K562 (cell line): ENCODE results near the gene CHRND. TPM values are rescaled to one million over a fixed set of nuclear protein-coding genes. Genes with fewer than 3 reads are reported as not detected.

Experiments
- ATAC-seq: fragments of 200-7000 bp; cut with Tn5 transposase; 3 replicates; pipeline ENCODE4 v1.9.1; 2020; ENCODE audit warnings: moderate library complexity
- BruUV-seq: library from RNA; stranded (reverse); fragments of 400-500 nt; replicated peaks from 2 replicates; lab custom pipeline; 2021; lab: Mats Ljungman, UMichigan
- CTCF ChIA-PET: fragments of 300-600 bp; formaldehyde crosslinking; extraction: SDS; loops from one replicate; lab custom pipeline; 2021; ENCODE audit warnings: low intra/inter-chr PET ratio; lab: Yijun Ruan, JAX
- POLR2A ChIA-PET: fragments of 300-600, 350-650 bp; sonication (Branson Sonifier 250); formaldehyde crosslinking; extraction: SDS; loops from one replicate; lab custom pipeline; 2021; ENCODE audit warnings: antibody characterized with exemption, inconsistent platforms; lab: Yijun Ruan, JAX
- DNase-seq, 4 experiments: peaks; one replicate each; pipeline versions ENCODE4 v3.0.0 to v3.0.0-alpha.2; 2011 to 2018; ENCODE audit warnings: low spot score in 3 of 4, mixed read lengths in 3 of 4; ENCODE audit errors: extremely low read depth in 1 of 4
- FAIRE-seq: peaks from 2 replicates; lab custom pipeline; 2011; peaks lifted over from hg19 to GRCh38; lab: Jason Lieb, UNC
- H2AFZ ChIP-seq: 2 replicates; pipeline ENCODE4 v1.6.0; 2011; ENCODE audit warnings: low read depth, low read length, control low read depth, inconsistent platforms
- H3K27ac ChIP-seq: fragments of 200-600 bp; 3 replicates; pipeline ENCODE4 v1.8.0; 2011; ENCODE audit warnings: low read depth, mild to moderate bottlenecking, control low read depth, inconsistent platforms, low read length, moderate library complexity, mixed read lengths; ENCODE audit errors: extremely low read depth
- H3K27me3 ChIP-seq, 2 experiments: fragments of 300-600 bp in 1 of 2; 2 replicates in 1 of 2; 3 replicates in 1 of 2; pipeline versions ENCODE4 v1.6.0 to v1.8.0; 2011; ENCODE audit warnings: inconsistent platforms in 2 of 2, low read length in 2 of 2, mild to moderate bottlenecking in 1 of 2, mixed read lengths in 1 of 2, moderate library complexity in 1 of 2; ENCODE audit not compliant: control insufficient read depth in 2 of 2, insufficient read depth in 2 of 2
- H3K36me3 ChIP-seq: fragments of 300-600 bp; 3 replicates; pipeline ENCODE4 v1.8.0; 2011; ENCODE audit warnings: mild to moderate bottlenecking, low read length, inconsistent platforms; ENCODE audit not compliant: control insufficient read depth, insufficient read depth
- H3K4me1 ChIP-seq, 2 experiments: fragments of 200-600 bp in 1 of 2; replicated peaks in 1 of 2; 2 replicates in 1 of 2; 3 replicates in 1 of 2; pipeline versions ENCODE4 v1.5.1 to v1.8.0; 2011; ENCODE audit warnings: inconsistent platforms in 2 of 2, low read length in 2 of 2, mild to moderate bottlenecking in 1 of 2, mixed read lengths in 1 of 2, moderate library complexity in 1 of 2; ENCODE audit not compliant: control insufficient read depth in 2 of 2, insufficient read depth in 2 of 2
- H3K4me2 ChIP-seq: 2 replicates; pipeline ENCODE4 v1.6.1; 2011; ENCODE audit warnings: low read length, control low read depth, inconsistent platforms, mixed read lengths; ENCODE audit not compliant: insufficient read depth
- H3K4me3 ChIP-seq: fragments of 200-600 bp; sonication (generic), shearing (Covaris generic); 2 replicates; pipeline ENCODE4 v1.5.1; 2016; ENCODE audit warnings: control low read depth, inconsistent platforms
- H3K79me2 ChIP-seq: fragments of 200-600 bp; 3 replicates; pipeline ENCODE4 v1.8.0; 2011; ENCODE audit warnings: low read length, inconsistent platforms; ENCODE audit not compliant: control insufficient read depth, insufficient read depth
- H3K9ac ChIP-seq, 2 experiments: 2 replicates each; pipeline versions ENCODE4 v1.6.0 to v1.6.1; 2011; ENCODE audit warnings: low read depth in 2 of 2, low read length in 2 of 2, control low read depth in 1 of 2, inconsistent platforms in 1 of 2, mild to moderate bottlenecking in 1 of 2, mixed read lengths in 1 of 2; ENCODE audit not compliant: insufficient read depth in 1 of 2
- H3K9me1 ChIP-seq: one replicate; pipeline ENCODE4 v1.6.0; 2011; ENCODE audit warnings: inconsistent platforms, mild to moderate bottlenecking, low read length, moderate library complexity; ENCODE audit not compliant: control insufficient read depth, insufficient read depth
- H3K9me3 ChIP-seq: replicated peaks from 2 replicates; pipeline ENCODE4 v1.5.1; 2011; ENCODE audit warnings: low read depth, low read length, inconsistent platforms; ENCODE audit not compliant: control insufficient read depth, insufficient read depth
- H4K20me1 ChIP-seq: replicated peaks from 2 replicates; pipeline ENCODE4 v1.6.1; 2011; ENCODE audit warnings: low read length, inconsistent platforms, mixed read lengths; ENCODE audit not compliant: control insufficient read depth, insufficient read depth
- CBX2 ChIP-seq: fragments of 200-600 bp; sonication (generic); IDR thresholded peaks from one replicate; pipeline ENCODE4 v1.6.1; 2012; ENCODE audit warnings: mild to moderate bottlenecking, low read length, inconsistent platforms; ENCODE audit not compliant: insufficient read depth, poor library complexity, severe bottlenecking
- GABPA ChIP-seq: fragments of 200-800 bp; sonication (Bioruptor generic); conservative IDR thresholded peaks from 2 replicates; pipeline ENCODE4 v1.6.1; 2016; ENCODE audit warnings: low read depth, missing genetic modification characterization, missing compliant biosample characterization
- HDAC6 ChIP-seq: IDR thresholded peaks from 2 replicates; pipeline ENCODE4 v1.6.1; 2012; ENCODE audit warnings: low read depth, mild to moderate bottlenecking, control low read depth, inconsistent platforms, low read length, moderate library complexity
- HNRNPH1 ChIP-seq: fragments of 200-400 bp; formaldehyde crosslinking; optimal IDR thresholded peaks from 2 replicates; pipeline ENCODE3; 2017; ENCODE audit warnings: low read depth, mild to moderate bottlenecking, low read length, moderate library complexity
- KDM4B ChIP-seq, 2 experiments: fragments of 450-650 bp in 1 of 2; sonication (generic) in 1 of 2; IDR thresholded peaks; 2 replicates each; pipeline ENCODE4 v1.6.1; 2016 to 2017; ENCODE audit warnings: borderline replicate concordance in 2 of 2, antibody characterized with exemption in 1 of 2, low read depth in 1 of 2, mild to moderate bottlenecking in 1 of 2
- PHF8 ChIP-seq: fragments of 200-600 bp; sonication (generic); IDR thresholded peaks from 2 replicates; pipeline ENCODE4 v1.6.1; 2012; ENCODE audit warnings: mixed run types, mild to moderate bottlenecking, inconsistent platforms, low read length, moderate library complexity, borderline replicate concordance
- RCOR1 ChIP-seq, 2 experiments: IDR thresholded peaks; 2 replicates each; pipeline ENCODE4 v1.6.1; 2012; ENCODE audit warnings: low read depth in 2 of 2, low read length in 2 of 2, borderline replicate concordance in 1 of 2, improper control_type of control experiment in 1 of 2
- SIRT6 ChIP-seq: IDR thresholded peaks from one replicate; pipeline ENCODE4 v1.6.1; 2012; ENCODE audit warnings: low read depth, mild to moderate bottlenecking, control low read depth, inconsistent platforms, low read length, moderate library complexity
- TAF9B ChIP-seq: fragments of 450-650 bp; IDR thresholded peaks from 2 replicates; pipeline ENCODE4 v1.6.1; 2018; ENCODE audit warnings: mild to moderate bottlenecking; ENCODE audit not compliant: partially characterized antibody
- ZNF232 ChIP-seq: sonication (generic); formaldehyde crosslinking; IDR thresholded peaks from 2 replicates; pipeline ENCODE4 v1.8.0; 2022; ENCODE audit warnings: mild to moderate bottlenecking, missing genetic modification reagents
- ZNF445 ChIP-seq: fragments of 250-450 bp; sonication (Bioruptor Pico); IDR thresholded peaks from 2 replicates; pipeline ENCODE4 v1.4.0; 2020; ENCODE audit warnings: low read depth, mild to moderate bottlenecking, moderate library complexity
- WGBS: fragments of 100-300 bp; shearing (Covaris generic); methylation state at CpG from one replicate; pipeline ENCODE4 v1.1.6; 2016; ENCODE audit warnings: low coverage, mixed read lengths; ENCODE audit not compliant: insufficient coverage; ENCODE audit errors: missing lambda C conversion rate; 5-methylcytosine and 5-hydroxymethylcytosine counted together
- in situ Hi-C: fragments of 300-500 bp; cut with MboI; formaldehyde crosslinking; loops from 4 replicates; pipeline ENCODE4 v1.15.0; 2018; ENCODE audit warnings: inconsistent platforms, mixed read lengths
- intact Hi-C: fragments of 100-400 bp; cut with micrococcal nuclease; formaldehyde crosslinking; loops from 2 replicates; pipeline ENCODE4 v1.14.2; 2022
- polyA plus RNA-seq, 8 experiments: library from polyadenylated mRNA; depleted of rRNA in 4 of 8; stranded (reverse) in 5 of 8; unstranded in 3 of 8; fragments of >200 nt; fragmentation: Nextera tagmentation in 2 of 8; fragmentation: Illumina TruSeq in 1 of 8; extraction: Ambion mirVana in 2 of 8; extraction: Trizol in 1 of 8; gene quantifications; 2 replicates each; pipeline versions ENCODE4 v1.2.1 to v1.2.3, GENCODE V29; 2011 to 2014; ENCODE audit warnings: inconsistent platforms in 1 of 8, missing spikeins in 1 of 8
- total RNA-seq, 7 experiments: library from RNA; depleted of rRNA in 6 of 7; stranded (reverse); fragments of >200 nt in 6 of 7; fragmentation: Illumina TruSeq in 2 of 7; extraction: Trizol in 2 of 7; gene quantifications; 2 replicates each; pipeline versions ENCODE4 v1.2.1 to v1.2.3, GENCODE V29; 2011 to 2021; ENCODE audit warnings: low replicate concordance in 1 of 7
- TF ChIP-seq, protein P1 (sequence below): fragments of 450-650 bp; formaldehyde crosslinking; IDR thresholded peaks from 2 replicates; pipeline ENCODE4 v1.4.0; 2022; ENCODE audit warnings: missing genetic modification characterization
- TF ChIP-seq, protein P2 (sequence below): sonication (generic); formaldehyde crosslinking; IDR thresholded peaks from 2 replicates; pipeline ENCODE4 v1.8.0; 2023; ENCODE audit warnings: mild to moderate bottlenecking, missing genetic modification reagents

CHRND gene
- total and polyA plus RNA-seq, 9 of the 15 experiments (the other 6 are each of a cell fraction or from before 2014, with no cell fraction given), result not detected

DNA sequence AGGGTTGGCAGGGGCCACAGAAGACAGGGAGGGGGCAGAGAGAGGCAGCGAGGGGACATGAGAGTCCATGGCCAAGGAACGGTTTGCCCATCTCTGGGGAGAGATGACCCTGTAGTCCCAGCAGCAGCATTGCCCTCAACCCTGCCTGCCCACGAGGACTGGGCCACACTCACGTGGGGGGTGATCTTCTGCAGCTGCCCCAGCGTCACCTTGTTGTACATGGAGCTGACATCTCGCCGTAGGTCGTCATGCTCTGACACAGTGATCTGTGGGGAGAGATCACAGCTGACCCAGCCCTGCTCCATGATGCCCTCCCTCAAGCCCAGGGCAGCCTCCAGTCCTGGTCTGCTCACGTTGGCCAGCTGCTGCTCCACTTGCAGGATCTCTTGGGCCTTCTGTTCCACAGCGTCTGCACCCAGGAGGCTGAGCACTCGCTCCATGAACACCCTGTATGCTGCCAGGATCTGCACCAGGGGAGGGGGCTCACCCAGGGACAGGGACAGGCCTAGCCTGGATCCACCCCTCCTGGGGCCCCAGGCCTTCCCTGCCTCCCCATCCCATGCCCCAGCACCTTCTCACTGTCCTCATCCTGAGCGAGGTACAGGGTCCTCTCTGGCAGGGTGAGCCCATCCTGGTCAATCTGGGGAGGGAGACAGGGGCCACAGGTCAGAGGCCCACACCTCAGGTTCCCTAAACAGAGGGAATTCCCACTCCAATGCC, 41.2 kb upstream of the CHRND start:
- H3K4me1 ChIP-seq, result peaks cover 0 to 3% of the 10 kb centered on the region in 2 experiments; a peak in 1 of 5 replicates
- H3K9me1 ChIP-seq, result no peaks in the 10 kb centered on the region
- H3K9me3 ChIP-seq, result no peaks in the 10 kb centered on the region
- no peaks in the 10 kb centered on the region for H3K79me2 ChIP-seq
- TF ChIP-seq GABPA (no peak), RCOR1 (IDR thresholded peaks at IDR 0.05; ENCODE audit: borderline replicate concordance in 1 of 2, low read depth in 2 of 2, low read length in 2 of 2) (no peak), TAF9B (no peak), KDM4B (IDR thresholded peaks at IDR 0.05; ENCODE audit: borderline replicate concordance in 2 of 2, low read depth in 1 of 2) (no peak), SIRT6 (no peak), ZNF232 (CRISPR knock-in tag) (no peak), CBX2 (no peak), ZNF445 (CRISPR knock-in tag) (no peak), HDAC6 (no peak), PHF8 (no peak), HNRNPH1 (no peak)
- TF ChIP-seq, protein P1, sequence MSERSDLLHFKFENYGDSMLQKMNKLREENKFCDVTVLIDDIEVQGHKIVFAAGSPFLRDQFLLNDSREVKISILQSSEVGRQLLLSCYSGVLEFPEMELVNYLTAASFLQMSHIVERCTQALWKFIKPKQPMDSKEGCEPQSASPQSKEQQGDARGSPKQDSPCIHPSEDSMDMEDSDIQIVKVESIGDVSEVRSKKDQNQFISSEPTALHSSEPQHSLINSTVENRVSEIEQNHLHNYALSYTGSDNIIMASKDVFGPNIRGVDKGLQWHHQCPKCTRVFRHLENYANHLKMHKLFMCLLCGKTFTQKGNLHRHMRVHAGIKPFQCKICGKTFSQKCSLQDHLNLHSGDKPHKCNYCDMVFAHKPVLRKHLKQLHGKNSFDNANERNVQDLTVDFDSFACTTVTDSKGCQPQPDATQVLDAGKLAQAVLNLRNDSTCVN (CRISPR knock-in tag), result no peak
- TF ChIP-seq, protein P2, sequence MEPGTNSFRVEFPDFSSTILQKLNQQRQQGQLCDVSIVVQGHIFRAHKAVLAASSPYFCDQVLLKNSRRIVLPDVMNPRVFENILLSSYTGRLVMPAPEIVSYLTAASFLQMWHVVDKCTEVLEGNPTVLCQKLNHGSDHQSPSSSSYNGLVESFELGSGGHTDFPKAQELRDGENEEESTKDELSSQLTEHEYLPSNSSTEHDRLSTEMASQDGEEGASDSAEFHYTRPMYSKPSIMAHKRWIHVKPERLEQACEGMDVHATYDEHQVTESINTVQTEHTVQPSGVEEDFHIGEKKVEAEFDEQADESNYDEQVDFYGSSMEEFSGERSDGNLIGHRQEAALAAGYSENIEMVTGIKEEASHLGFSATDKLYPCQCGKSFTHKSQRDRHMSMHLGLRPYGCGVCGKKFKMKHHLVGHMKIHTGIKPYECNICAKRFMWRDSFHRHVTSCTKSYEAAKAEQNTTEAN (CRISPR knock-in tag), result no peak
- no peak overlapping the region for H3K27ac ChIP-seq
- H3K4me2 ChIP-seq, result no peak overlapping the region
- POLR2A ChIA-PET, result no interaction called here
- intact Hi-C loops, result no loop called here
- BruUV-seq, result no TSS peak
- no peak for DNase-seq
- no peak for FAIRE-seq
- no peak overlapping the region for H2AFZ ChIP-seq
- in situ Hi-C loops, result no loop called here
- no peaks in the 10 kb centered on the region for H3K36me3 ChIP-seq
- H3K9ac ChIP-seq, result no peak overlapping the region
- no peaks in the 10 kb centered on the region for H4K20me1 ChIP-seq
- H3K4me3 ChIP-seq, result no peak overlapping the region
- WGBS, result 3% methylated on average over 5 of the region's 12 CpGs
- H3K27me3 ChIP-seq, result peaks cover 0 to 14% of the 10 kb centered on the region in 2 experiments; a peak in 3 of 5 replicates
- CTCF ChIA-PET, result no interaction called here
- ATAC-seq, result no peak
